ENCODE data around the gene TPPP2.

TPPP2 gene

GRCh38 chr14:21059842-21060613 is 30.0 kb downstream of the TPPP2 start:
- DNase-seq, result no peak

- no peak for DNase-seq
Measured at GRCh38 chr14:21060614-21061346, 30.8 kb downstream of the TPPP2 start.

GRCh38 chr14:21061347-21061668 is 31.3 kb downstream of the TPPP2 start:
- DNase-seq, result no peak

GRCh38 chr14:21063479-21063878 is 33.5 kb downstream of the TPPP2 start:
- DNase-seq, result no peak

- DNase-seq, result no peak
Measured at GRCh38 chr14:21066882-21067502, 37.0 kb downstream of the TPPP2 start.

GRCh38 chr14:21068521-21069387 is 38.7 kb downstream of the TPPP2 start:
- peak; percentile 30 for DNase-seq

- no peak for DNase-seq
Measured at GRCh38 chr14:21069388-21070082, 39.5 kb downstream of the TPPP2 start.

GRCh38 chr14:21070083-21070609 is 40.1 kb downstream of the TPPP2 start, which contains the start of gene ARHGEF40:
ARHGEF40 (plus strand) TSS chr14:21070304; CDS start chr14:21070397, 93 bp downstream.
- DNase-seq, result no peak

- DNase-seq, result no peak
Measured at GRCh38 chr14:21070610-21071224, 40.7 kb downstream of the TPPP2 start.

- DNase-seq, result no peak
Measured at GRCh38 chr14:21071225-21072030, 41.4 kb downstream of the TPPP2 start.

GRCh38 chr14:21072031-21072473 is 42.0 kb downstream of the TPPP2 start:
- no peak for DNase-seq

- no peak for DNase-seq
Measured at GRCh38 chr14:21072781-21073339, 42.8 kb downstream of the TPPP2 start.

- no peak for DNase-seq
Measured at GRCh38 chr14:21073921-21074320, 43.9 kb downstream of the TPPP2 start.

GRCh38 chr14:21074398-21075272 is 44.6 kb downstream of the TPPP2 start:
- no peak for DNase-seq

- DNase-seq, result no peak
Measured at GRCh38 chr14:21075719-21076437, 45.9 kb downstream of the TPPP2 start.

GRCh38 chr14:21077672-21078071 is 47.7 kb downstream of the TPPP2 start:
- DNase-seq, result no peak

GRCh38 chr14:21078287-21078686 is 48.3 kb downstream of the TPPP2 start:
- DNase-seq, result no peak

GRCh38 chr14:21078726-21079125 is 48.7 kb downstream of the TPPP2 start:
- no peak for DNase-seq
